Effector memory CD4-positive, alpha-beta T cell (primary cell): ENCODE results near the gene AOC2.

Source experiments
- DNase-seq, 3 donors: peaks; one replicate each; pipeline ENCODE4 v3.0.0-alpha.2; 2020
- H3K27ac ChIP-seq: 2 replicates; pipeline ENCODE4 v1.7.0; 2013; ENCODE audit warnings: mild to moderate bottlenecking, low read length, moderate library complexity; ENCODE audit not compliant: insufficient read depth, poor library complexity, severe bottlenecking
- H3K27me3 ChIP-seq: replicated peaks from 2 replicates; pipeline ENCODE4 v1.7.0; 2013; ENCODE audit warnings: mild to moderate bottlenecking, low read length; ENCODE audit not compliant: insufficient read depth, control insufficient read depth, poor library complexity, severe bottlenecking
- H3K36me3 ChIP-seq: 2 replicates; pipeline ENCODE4 v1.7.0; 2013; ENCODE audit warnings: mild to moderate bottlenecking, low read length, moderate library complexity; ENCODE audit not compliant: control insufficient read depth, insufficient read depth
- H3K4me1 ChIP-seq: 2 replicates; pipeline ENCODE4 v1.7.0; 2013; ENCODE audit warnings: low read length, mild to moderate bottlenecking; ENCODE audit not compliant: control insufficient read depth, insufficient read depth, poor library complexity, severe bottlenecking
- H3K4me3 ChIP-seq: 2 replicates; pipeline ENCODE4 v1.7.0; 2013; ENCODE audit warnings: low read length, low read depth, mild to moderate bottlenecking; ENCODE audit not compliant: insufficient read depth, poor library complexity, severe bottlenecking
- H3K9me3 ChIP-seq: 2 replicates; pipeline ENCODE4 v1.7.0; 2013; ENCODE audit warnings: mild to moderate bottlenecking, low read length, moderate library complexity; ENCODE audit not compliant: control insufficient read depth

AOC2 gene

GRCh38 chr17:42804918-42805367 lies 39.4 kb upstream of the AOC2 start:
- Histone ChIP-seq H3K9me3 (no peaks in the 10 kb centered on the region), H3K36me3 (peaks cover 8% of the 10 kb centered on the region), H3K27me3 (no peaks in the 10 kb centered on the region), H3K27ac (no peak overlapping the region), H3K4me1 (no peaks in the 10 kb centered on the region), H3K4me3 (no peak overlapping the region)
- no peak for DNase-seq

GRCh38 chr17:42806249-42806648 lies 38.1 kb upstream of the AOC2 start:
- H3K36me3 ChIP-seq = peaks cover 21% of the 10 kb centered on the region
- H3K4me3 ChIP-seq = no peak overlapping the region
- no peak for DNase-seq
- no peak overlapping the region for H3K27ac ChIP-seq
- H3K9me3 ChIP-seq = no peaks in the 10 kb centered on the region
- H3K27me3 ChIP-seq = no peaks in the 10 kb centered on the region
- no peaks in the 10 kb centered on the region for H3K4me1 ChIP-seq

DNA sequence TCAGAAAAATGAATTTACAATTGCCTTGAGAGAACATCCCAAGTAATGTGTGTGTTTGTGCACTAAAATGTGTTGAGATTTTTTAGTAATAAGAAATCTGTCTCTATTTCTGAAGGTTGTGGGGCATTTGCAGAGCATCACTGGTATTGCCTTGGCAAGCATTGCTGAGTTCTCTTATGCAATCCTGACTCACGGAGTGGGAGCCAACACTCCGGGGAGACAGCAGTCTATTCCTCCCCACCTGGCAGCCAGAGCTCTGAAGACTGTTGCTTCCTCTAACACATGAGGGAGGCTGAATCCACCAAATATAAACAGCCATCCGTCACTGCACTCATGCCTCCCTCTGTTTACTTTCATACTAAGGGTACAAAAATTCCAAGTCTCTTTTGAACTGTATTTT lies 35.1 kb upstream of the AOC2 start:
- Histone ChIP-seq H3K9me3 (no peaks in the 10 kb centered on the region), H3K4me3 (no peak overlapping the region), H3K27me3 (no peaks in the 10 kb centered on the region), H3K36me3 (peaks cover 42% of the 10 kb centered on the region), H3K4me1 (no peaks in the 10 kb centered on the region), H3K27ac (no peak overlapping the region)
- no peak for DNase-seq

DNA sequence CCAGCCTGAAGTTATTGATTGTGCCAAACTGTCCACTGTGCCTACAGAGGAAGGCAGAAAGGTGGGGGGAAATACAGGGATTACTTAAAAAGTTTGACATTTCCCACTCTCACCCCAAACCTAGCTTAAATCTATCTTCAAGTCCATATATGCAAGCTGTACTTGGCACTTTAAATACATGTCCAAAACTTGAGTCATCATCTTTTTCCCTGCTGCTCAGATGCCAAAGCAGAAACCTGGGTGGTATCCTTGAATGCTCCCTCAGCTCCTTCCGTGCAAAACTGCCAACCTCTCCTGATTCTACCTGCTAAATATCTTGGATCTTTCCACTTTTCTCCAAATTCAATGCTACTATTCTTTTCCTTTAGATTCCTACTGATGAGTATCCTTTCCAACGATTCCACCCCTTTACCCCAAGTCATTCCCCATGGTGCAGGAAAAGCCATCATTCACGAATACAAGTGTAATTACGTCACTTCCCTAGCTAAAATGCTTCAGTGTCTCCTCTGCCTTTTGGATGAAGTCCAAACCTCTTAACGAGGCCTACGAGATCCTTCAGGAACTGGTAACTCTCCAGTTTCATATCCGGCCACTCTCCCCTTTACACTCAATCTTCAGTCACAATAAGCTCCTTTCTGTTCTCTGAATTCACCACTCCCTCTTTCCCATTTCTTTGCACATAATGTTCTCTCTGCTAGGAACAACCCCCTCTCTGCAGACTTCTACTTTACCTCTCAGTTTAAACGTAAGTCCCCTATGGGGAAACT lies 29.6 kb upstream of the AOC2 start:
- Histone ChIP-seq H3K4me3 (no peak overlapping the region), H3K9me3 (no peaks in the 10 kb centered on the region), H3K27ac (no peak overlapping the region), H3K4me1 (no peaks in the 10 kb centered on the region), H3K27me3 (no peaks in the 10 kb centered on the region), H3K36me3 (peaks cover 83% of the 10 kb centered on the region)
- no peak for DNase-seq

- H3K27ac ChIP-seq = no peak overlapping the region
- no peaks in the 10 kb centered on the region for H3K27me3 ChIP-seq
- H3K4me1 ChIP-seq = peaks cover 2% of the 10 kb centered on the region
- no peak overlapping the region for H3K4me3 ChIP-seq
- H3K9me3 ChIP-seq = no peaks in the 10 kb centered on the region
- DNase-seq = no peak
- peaks cover 74% of the 10 kb centered on the region for H3K36me3 ChIP-seq
These were observed 26.5 kb upstream of the AOC2 start for GRCh38 chr17:42817866-42818265.

GRCh38 chr17:42818379-42818778 lies 26.0 kb upstream of the AOC2 start:
- Histone ChIP-seq H3K4me1 (peaks cover 6% of the 10 kb centered on the region), H3K27ac (no peak overlapping the region), H3K36me3 (peaks cover 68% of the 10 kb centered on the region), H3K27me3 (no peaks in the 10 kb centered on the region), H3K9me3 (no peaks in the 10 kb centered on the region), H3K4me3 (no peak overlapping the region)
- no peak for DNase-seq

DNA sequence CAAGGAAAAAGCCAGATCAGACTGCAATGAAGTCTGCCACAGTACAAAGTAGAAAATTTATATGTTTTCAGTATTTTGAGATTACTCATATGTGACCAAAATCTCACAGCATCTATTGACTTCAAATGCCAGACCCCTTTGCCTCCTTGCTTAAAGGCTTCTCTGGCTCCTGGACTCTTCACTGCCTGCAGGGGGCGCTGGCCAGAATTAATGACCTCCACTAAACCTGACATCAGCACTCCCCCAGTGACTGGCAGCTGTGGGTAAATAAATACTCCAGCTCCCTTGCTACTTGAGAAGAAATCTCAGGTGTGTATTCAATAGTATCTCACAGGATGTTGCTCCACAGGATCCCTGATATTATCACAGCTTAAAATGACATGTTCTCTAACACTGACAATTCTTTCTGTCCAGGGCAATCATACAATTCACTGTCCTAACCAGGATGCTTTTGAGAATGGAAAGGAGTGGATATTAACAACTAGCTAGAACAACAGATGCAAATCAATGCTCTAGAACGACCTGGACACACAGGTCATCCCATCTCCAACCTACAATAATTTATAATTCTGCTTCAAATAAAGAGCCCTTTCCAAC lies 24.3 kb upstream of the AOC2 start:
- Histone ChIP-seq H3K4me3 (no peak overlapping the region), H3K27me3 (no peaks in the 10 kb centered on the region), H3K4me1 (peaks cover 10% of the 10 kb centered on the region), H3K9me3 (no peaks in the 10 kb centered on the region), H3K36me3 (peaks cover 52% of the 10 kb centered on the region), H3K27ac (no peak overlapping the region)
- DNase-seq = peak; percentile 13 to 39 (median 24)

GRCh38 chr17:42821176-42821575 lies 23.2 kb upstream of the AOC2 start:
- DNase-seq = no peak
- Histone ChIP-seq H3K36me3 (peaks cover 40% of the 10 kb centered on the region), H3K4me3 (no peak overlapping the region), H3K9me3 (no peaks in the 10 kb centered on the region), H3K27me3 (no peaks in the 10 kb centered on the region), H3K27ac (no peak overlapping the region), H3K4me1 (peaks cover 10% of the 10 kb centered on the region)

DNA sequence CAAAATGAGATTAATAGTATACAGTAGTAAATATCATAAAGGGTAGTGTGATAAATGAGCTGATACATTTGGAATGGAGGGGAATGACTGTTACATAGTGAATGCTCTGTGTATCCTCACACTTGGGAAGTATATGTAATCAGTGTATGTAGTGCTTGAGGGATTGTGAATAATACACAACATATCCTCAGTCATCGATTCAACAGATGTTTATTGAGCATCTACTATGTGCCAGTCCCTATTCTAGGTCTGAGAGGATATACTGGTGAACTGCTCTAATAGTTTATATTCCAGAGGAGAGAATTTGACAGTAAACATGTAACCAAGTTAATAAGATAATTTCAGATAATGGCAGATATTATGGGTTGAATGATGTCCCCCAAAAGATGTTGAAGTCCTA lies 16.9 kb upstream of the AOC2 start:
- Histone ChIP-seq H3K9me3 (no peaks in the 10 kb centered on the region), H3K4me1 (peaks cover 10% of the 10 kb centered on the region), H3K36me3 (no peaks in the 10 kb centered on the region), H3K27ac (no peak overlapping the region), H3K27me3 (no peaks in the 10 kb centered on the region), H3K4me3 (no peak overlapping the region)
- no peak for DNase-seq

- no peak overlapping the region for H3K27ac ChIP-seq
These were observed 13.4 kb upstream of the AOC2 start for GRCh38 chr17:42830971-42831370.

More at GRCh38 chr17:42830971-42831370, 13.4 kb upstream of the AOC2 start:
- Histone ChIP-seq H3K4me3 (no peak overlapping the region), H3K4me1 (peaks cover 4% of the 10 kb centered on the region), H3K27me3 (no peaks in the 10 kb centered on the region), H3K9me3 (no peaks in the 10 kb centered on the region), H3K36me3 (no peaks in the 10 kb centered on the region)
- DNase-seq = no peak
